GM12892 (cell line): ENCODE results near the gene SLC24A3.

Experiments used
- POLR2A ChIP-seq: IDR thresholded peaks from 2 replicates; pipeline ENCODE4 v1.6.1; 2011; ENCODE audit warnings: low read depth, low read length, control low read depth
- TAF1 ChIP-seq: IDR thresholded peaks from 2 replicates; pipeline ENCODE4 v1.6.1; 2011; ENCODE audit warnings: low read depth, mild to moderate bottlenecking, control low read depth, low read length, borderline replicate concordance

GRCh38 chr20:19504251-19504650 is 291.8 kb downstream of the SLC24A3 start:
- TF ChIP-seq POLR2A (no peak), TAF1 (no peak)
